GM18511 (cell line): Measurements from ENCODE around the gene DDX39B.
"Not testable (repeated sequence)": the region's sequence is repeated elsewhere in the genome, so short reads cannot be mapped to it uniquely, and the experiment has no call there.

Experiments used
- ATAC-seq: cut with Tn5 transposase; IDR thresholded peaks from one replicate; pipeline ENCODE4 v1.9.1; 2021; ENCODE audit warnings: mild to moderate bottlenecking, moderate library complexity; ENCODE audit not compliant: unreplicated experiment

The DDX39B gene

DNA sequence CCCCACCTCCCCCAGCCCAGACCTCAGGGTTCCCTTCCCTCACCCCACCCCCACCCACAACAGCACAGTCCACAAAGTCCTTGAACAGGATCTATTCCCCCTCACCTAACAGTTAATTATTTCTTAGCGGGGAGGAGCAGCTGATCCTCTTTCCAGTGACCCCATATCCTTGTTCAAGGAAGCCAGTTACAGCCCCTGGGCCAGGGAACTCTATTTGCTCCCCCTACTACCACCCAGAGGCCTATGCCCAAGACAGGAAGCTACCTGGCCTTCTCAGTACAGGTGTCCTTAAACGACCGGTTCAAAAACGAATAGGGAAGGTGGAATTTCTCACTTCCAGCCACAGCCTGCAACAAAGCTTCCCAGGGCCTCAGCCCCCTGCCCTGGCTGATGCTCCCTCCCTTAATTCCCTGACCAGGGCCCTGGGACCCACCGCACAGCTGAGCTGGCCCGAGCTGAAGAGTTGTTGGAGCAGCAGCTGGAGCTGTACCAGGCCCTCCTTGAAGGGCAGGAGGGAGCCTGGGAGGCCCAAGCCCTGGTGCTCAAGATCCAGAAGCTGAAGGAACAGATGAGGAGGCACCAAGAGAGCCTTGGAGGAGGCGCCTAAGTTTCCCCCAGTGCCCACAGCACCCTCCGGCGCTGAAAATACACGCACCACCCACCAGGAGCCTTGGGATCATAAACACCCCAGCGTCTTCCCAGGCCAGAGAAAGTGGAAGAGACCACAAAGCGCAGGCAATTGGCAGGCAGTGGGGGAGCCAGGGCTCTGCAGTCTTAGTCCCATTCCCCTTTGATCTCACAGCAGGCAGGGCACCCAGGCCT lies 12.3 kb downstream of the DDX39B start:
- no peak for ATAC-seq

GRCh38 chr6:31528821-31529328 lies 12.9 kb downstream of the DDX39B start, which contains the start of gene MCCD1:
MCCD1 (plus strand) TSS chr6:31528962; CDS start chr6:31529015, 53 bp downstream.
- no peak for ATAC-seq

DNA sequence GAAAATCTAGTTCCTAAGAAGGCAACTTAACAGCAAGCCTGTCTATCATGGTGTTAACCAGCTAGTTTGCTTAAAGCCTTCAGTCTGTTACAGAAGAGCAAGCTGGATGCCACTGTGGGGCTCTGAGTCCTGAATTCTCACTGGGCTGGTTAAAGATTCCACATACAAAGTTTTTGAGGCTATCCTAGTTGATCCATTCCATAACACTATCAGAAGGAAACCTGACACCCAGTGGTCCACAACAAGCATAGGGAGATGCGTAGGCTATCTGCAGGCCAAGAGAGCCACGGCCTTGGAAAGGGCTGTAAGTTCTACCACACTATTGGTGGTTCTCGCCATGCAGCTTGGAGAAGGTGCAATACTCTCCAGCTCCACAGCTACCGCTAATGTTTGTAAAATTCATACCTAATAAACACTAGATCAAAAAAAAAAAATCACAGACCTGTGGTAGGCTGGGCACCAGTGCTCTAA lies 13.5 kb downstream of the DDX39B start:
- ATAC-seq = no peak

DNA sequence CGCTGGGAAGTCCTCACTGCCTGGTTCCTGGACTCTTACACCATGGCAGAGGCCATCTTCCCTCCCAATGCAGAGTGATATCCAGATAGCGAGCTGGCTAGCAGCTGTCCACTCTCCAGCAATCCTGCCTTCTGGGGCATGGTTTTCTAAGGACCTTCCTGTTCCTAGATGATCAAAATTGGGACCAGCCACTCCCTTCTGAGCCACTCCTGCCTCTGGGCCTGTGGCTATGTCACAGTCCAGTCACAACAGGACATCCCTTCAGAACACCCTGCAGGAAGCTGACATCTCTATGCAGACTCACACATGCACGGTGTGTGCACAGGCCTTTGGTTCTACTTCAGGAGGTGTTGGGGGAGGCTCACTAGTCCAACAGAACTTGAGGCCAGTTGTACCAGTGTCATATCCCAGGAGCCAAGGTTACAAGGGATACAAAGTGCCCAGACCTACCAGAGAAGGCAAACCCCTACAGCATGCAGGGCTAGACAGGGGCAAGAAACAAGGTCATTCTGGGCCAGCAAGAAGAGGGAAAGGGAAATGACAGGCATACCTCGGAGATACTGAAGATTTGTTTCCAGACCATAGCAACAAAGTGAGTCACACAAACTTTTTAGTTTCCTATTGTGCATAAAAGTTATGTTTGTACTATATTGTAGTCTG lies 15.7 kb downstream of the DDX39B start:
- ATAC-seq = no peak

- ATAC-seq = no peak
Observed at GRCh38 chr6:31525553-31525931, 16.3 kb downstream of the DDX39B start.

- ATAC-seq = no peak
Observed at GRCh38 chr6:31521835-31522234, 20.0 kb downstream of the DDX39B start.

DNA sequence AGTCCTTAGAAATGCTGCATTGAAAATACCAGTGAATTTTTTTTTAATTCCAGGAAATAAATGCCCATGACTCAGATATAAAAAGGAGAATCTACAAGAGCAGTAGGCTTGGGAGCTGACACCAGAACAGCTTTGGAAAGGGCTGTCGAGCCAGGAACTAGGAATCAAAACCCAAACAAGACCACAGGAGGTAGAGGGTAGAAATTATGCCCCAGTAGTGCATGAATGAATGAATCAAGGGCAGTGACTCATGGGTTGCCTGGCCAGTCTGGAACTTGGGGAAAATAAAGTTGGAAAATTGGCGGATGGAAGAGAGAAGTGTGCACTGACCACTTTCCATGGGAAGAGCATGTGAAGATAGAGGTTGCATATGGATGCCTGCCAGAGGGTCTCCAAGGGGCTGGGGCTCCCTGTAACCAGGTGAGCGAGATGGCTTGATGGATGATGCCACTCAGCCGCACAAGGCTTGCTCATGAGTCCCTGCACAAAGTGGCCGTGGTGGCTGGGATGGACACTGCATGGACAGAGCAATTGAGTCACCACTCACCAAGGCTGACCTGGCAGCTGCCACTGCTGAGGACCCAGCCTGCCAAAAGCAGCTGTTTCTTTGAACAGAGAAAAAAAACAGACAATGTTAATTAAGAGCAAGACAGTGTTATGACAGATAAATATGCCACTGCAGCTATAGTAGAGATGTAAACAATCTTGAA lies 28.2 kb downstream of the DDX39B start:
- ATAC-seq = no peak

DNA sequence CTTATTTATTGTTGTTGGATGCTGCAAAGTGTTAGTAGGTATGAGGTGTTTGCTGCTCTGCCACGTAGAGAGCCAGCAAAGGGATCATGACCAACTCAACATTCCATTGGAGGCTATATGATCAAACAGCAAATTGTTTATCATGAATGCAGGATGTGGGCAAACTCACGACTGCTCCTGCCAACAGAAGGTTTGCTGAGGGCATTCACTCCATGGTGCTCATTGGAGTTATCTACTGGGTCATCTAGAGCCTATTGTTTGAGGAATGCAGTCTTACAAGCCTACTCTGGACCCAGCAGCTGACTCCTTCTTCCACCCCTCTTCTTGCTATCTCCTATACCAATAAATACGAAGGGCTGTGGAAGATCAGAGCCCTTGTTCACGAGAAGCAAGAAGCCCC lies 31.8 kb downstream of the DDX39B start:
- ATAC-seq = no peak

GRCh38 chr6:31509036-31509435 lies 32.8 kb downstream of the DDX39B start:
- ATAC-seq = not testable (repeated sequence)

DNA sequence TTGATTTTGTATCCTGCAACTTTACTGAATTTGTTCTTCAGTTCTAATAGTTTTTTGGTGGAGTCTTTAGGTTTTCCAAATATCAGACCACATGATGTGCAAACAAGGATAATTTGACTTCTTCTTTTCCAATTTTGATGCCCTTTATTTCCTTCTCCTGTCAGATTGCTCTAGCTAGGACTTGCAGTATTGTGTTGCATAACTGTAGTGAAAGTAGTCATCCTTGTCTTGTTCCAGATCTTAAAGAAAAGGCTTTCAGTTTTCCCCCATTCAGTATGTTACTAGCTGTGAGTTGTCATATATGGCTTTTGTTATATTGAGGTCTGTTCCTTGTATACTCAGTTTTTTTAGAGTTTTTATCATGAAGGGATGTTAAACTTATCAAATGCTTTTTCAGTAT lies 39.2 kb downstream of the DDX39B start:
- ATAC-seq = no peak

- not testable (repeated sequence) for ATAC-seq
Observed at GRCh38 chr6:31499648-31500047, 42.2 kb downstream of the DDX39B start.

- ATAC-seq = no peak
Observed at GRCh38 chr6:31498748-31499147, 43.1 kb downstream of the DDX39B start.

DNA sequence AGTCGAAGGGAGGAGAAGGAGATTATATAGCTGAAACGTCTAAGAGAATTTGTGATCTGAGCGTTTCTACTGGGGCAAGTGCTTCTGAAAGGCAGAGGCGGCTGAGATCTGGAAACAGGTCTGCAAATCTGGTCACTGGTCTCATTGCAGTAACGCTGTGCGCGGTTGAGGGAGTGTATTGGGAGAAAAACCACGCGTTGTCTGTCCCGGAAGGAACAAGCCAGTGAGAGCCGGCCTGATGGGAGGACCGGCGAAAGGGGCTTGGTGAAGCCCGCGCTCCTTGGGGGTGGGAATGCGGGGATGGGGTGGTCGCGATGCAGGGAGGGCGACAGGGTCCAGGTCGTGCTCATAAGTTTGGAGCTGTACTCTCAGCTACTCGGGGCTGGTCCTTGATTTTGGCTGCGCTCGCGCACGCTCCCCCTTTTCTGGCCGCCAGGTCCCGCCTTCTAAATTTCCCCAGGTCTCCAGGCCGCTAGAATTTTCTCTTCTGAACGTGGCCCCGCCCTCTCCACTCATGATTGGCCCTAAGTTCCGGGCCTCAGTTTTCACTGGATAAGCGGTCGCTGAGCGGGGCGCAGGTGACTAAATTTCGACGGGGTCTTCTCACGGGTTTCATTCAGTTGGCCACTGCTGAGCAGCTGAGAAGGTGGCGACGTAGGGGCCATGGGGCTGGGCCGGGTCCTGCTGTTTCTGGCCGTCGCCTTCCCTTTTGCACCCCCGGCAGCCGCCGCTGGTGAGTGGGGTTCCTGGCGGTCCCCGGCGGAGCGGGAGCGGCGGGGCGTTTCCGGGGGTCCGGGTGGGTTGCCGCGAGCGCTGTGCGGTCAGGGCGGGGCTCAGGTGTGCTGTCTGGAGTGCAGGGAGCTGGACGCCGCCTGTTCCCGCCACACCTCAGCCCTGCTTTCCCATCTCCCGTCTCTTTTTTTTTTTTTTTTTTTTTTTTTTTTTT lies 44.0 kb downstream of the DDX39B start, which contains the start of gene MICB:
Gene MICB, plus strand, starts transcription at position 615 of the 946 bp plus-strand sequence. Its CDS starts 49 bp downstream, at position 664.
- peak; percentile 69 for ATAC-seq

DNA sequence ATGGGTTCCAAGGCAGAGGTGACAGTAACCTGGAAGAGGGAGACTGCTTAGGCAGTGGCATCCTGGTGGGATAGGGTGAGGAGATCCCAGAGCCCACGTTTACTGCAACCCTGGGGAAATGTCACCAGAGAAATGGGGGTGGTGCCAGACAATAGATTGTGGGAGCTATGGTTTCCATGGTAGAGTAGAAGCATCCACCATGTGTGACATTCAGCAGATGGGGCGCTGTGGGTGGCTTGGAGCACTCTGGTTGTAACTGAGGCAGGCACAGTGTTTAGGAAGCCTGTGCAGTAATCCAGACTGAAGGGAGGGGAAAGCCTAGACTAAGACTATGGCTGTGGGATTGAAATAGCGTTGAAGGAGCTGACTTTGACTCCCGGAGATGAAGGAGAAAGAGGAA lies 45.0 kb downstream of the DDX39B start:
- not testable (repeated sequence) for ATAC-seq

DNA sequence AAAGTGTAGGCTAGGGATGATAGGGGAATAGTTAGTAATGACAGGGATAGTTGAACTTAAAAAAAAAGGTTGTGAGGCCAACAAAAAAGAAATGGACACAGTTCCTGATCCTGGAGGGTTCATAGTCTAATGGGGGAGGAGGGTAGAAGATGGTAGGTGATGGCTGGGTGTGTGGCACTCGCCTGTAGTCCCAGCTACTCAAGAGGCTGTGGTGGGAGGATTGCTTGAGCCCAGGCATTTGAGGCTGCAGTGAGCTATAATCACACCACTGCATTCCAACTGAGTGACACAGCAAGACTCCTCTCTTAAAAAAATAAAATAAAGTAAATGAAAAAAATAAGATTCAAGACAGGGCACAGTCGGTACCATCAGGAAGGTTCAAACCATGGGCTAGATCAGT lies 46.2 kb downstream of the DDX39B start:
- no peak for ATAC-seq

DNA sequence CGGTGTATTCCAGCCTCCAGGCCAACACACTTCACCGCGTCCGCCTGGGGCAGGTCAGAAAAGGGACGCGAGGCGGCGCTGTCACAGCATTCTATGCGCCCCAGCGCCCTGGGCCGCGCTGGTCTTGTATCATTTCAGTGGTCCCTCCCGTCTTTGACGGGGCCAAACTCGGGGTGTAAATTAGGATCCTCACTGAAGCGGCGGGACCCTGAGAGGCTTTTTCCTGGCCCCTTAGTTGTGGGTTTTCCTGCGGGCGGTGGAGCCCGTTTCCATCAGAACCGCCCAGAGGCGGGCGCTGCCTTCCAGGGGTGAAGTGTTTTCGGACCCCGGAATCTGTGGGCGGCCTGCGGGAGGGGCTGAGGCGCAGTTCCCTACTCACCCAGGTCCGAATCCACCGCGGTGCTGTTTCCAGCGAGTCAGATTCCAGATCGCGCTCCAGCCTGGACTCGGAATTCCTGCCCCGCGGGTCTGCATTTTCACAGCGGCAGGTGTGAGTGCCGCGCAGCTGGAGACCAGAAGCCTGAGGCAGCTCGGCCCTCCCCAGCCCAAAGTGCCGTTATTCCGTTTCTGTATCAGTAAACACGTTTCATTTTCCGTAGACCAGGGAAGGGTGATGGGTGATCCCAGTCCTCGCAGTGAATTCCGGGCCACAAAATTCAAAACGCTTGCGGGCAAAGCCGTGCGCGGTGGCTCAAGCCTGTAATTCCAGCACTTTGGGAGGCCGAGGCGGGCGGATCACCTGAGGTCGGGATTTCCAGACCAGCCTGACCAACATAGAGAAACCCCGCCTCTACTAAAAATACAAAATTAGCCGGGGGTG lies 47.7 kb downstream of the DDX39B start:
- ATAC-seq = peak; percentile 52

DNA sequence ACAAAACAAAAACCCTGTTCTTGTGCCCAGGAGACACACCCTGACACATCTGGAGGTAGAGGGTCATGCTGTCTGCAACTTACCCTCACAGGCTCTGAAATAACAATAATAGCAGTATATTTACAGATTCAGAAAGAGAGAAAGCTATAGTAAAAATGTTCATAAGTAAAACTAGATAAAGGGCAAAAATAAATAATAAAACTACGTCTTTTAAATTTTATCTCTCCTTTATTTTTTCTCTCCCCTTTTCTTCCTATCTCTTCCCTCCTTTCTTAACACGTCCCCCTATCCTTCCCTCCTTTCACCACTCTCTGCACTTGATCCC lies 48.3 kb downstream of the DDX39B start:
- ATAC-seq = not testable (repeated sequence)

DNA sequence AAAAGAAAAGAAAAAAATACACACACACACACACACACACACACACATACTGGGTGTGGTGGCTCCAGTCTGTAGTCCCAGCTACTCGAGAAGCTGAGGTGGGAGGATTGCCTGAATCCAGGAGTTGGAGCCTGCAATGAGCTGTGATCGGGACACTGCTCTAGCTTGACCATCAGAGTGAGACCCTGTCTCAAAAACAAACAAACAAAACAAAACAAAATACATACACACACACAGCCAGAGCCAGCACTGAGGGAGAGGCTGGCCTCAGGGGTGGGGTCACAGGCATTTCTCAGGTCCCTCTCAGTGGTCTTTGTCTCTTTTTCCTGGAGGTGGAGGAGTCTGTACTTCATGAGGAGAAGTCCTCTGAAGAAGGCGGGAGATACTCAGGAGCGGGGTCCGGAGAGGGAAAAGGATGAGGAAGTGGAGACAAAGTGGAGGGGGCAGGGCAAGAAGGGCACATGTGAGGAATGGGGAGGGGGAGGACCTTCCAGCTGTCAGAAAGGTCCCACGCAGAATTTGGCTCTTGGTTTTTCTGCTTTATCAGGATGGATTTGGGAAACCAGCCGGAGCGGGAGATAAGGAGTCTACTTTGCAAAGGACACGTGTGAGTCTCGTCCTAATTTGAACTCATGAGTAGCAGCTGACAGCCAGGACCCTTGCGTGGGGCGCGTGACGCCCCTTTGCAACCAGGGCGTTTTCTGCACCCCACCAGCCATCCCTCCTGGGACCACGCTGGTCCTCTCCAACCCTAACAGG lies 51.5 kb downstream of the DDX39B start:
- ATAC-seq = no peak

- no peak for ATAC-seq
Observed at GRCh38 chr6:31489086-31489485, 52.7 kb downstream of the DDX39B start.
